Measurements from ENCODE around the gene CTTN.
A peak's percentile ranks its signal among the peaks of the same experiment; 100 is the strongest.
"Not testable (repeated sequence)": the region's sequence is repeated elsewhere in the genome, so short reads cannot be mapped to it uniquely, and the experiment has no call there.

CTTN gene

DNA sequence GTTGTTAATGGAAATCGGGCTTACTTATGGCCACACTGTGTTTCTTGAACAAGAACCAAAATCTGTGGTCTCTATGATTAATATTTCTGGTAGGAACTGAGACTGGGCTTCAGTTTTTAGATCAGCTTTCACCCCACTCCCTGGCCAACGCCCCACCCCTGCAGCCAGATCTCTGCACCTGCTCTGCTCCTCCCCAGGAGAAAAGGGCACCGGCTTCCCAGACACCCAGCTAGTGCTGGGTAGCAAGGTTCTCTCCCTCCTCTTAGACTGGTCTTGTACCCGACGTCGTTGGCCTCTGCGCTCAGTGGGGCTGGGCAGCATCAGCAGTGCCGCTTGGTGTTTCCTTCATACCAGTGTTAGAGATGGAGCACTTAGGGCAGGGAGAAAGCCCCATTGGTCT lies 17.0 kb upstream of the CTTN start:
- no peak for DNase-seq (ENCODE audit: low spot score)

DNA sequence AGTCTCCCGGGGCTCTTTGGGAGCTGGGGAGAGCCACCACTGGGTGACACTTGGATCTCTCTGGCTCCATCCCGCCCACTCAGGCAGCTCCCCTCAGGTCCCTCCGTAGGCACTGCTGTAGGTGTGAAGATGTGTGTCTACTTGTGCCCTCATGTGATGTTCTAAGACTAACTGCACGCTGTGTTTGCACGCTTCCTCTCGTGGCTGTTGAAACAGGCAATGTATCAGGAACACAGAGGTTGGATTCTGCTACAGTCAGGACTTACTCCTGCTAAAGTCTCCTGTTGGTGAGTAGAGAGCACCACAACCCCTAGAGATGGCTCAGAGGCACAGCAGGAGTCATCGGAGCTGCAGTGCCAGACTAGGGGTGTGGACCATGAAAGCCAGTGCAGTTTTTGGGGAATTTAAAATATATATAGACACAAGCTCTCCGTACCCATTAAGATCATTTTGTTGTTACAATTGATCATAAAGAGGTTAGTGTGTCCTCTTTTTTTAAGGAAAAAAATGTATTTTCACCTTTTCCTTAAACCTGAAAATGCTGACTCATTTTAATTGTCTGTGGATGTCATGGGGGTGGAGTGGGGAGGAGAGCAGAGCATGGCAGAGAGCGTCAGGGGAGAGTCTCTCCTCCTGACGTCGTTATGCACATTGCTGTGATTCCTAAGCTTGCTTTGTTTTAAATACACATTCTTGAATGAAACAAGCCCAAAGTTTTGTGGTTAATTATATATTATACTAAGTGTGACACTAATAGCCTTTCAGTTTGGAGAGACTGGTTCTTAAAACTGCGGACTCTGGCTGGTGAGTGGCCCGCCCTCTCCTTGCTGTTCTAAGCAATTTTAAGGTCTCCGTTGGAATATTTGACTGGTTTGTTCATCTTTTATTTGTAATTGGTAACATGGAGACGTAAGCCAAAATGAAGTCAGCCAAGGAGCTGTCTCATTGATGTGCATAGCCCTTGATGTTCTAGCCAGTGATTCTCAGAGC lies 16.2 kb upstream of the CTTN start:
- no peak for DNase-seq (ENCODE audit: low spot score)

DNA sequence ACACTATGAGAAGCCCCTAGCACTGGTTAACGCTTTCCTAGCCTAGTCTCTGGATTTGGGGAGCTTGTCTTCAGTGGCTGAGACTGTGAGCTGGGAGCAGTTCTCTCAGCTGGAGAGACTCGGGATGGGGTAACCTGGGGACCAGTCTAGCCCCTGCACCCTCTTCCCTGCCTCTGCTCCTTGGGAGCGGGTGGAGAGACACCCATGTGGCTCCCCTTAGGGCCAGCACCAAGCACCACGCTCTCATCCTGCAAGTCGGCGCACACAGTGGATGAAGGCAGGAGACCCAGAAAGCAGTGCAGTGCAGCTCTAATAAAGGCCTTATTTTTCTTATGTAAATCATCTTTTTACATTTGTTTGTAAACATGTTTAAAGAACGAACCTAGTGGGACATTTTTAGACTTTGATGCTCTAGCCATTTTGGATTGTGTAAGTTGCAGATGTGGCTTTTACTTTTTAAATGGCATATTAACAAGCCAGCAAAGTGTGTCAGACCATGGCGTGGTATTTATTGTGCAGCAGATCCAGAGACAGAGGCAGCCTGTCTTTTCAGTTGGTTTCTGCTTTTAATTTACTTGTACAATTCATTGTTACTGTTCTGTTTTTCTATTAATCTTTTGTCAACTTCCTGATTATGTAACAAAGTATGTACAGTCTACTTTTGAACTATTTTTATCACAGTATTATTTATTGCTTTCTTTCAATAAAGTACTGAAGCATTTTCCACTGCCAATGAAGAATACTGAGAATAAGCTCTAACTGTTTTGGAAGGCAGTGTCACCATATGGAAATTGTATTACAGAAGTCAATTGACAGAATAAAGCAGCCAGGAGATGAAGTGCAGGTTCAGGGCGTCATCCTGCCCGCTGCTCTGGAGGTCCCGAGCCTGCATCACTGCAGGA lies 14.4 kb upstream of the CTTN start:
- no peak for DNase-seq (ENCODE audit: low spot score)

DNA sequence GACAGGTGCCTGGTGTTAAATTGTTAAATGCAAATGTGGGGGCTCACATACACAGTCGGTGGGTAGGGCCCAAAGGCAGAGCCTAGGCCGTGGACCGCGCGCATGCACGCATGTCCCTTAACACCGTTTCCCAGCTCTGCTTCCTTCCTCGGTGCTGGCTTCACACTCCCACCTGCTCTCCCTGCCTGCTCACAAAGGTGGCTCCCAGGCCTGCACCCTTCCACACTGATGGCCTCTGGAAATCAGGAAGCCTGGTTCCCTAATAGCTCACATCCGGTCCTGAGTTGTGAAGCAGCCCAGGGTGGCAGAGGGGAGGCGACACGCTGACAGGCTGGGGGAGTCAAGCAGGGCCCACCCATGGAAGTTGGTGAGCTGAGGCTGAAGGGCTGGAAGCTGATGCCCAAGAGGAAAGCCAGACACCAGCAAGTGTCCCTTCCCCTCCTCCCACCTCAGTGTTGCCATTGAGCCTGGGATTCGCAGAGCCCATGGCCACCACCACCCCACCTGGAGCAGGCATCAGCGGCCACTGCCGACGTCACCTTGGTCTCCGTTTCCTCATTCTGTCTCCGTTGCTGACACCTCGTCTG lies 13.7 kb upstream of the CTTN start:
- no peak for DNase-seq (ENCODE audit: low spot score)

DNA sequence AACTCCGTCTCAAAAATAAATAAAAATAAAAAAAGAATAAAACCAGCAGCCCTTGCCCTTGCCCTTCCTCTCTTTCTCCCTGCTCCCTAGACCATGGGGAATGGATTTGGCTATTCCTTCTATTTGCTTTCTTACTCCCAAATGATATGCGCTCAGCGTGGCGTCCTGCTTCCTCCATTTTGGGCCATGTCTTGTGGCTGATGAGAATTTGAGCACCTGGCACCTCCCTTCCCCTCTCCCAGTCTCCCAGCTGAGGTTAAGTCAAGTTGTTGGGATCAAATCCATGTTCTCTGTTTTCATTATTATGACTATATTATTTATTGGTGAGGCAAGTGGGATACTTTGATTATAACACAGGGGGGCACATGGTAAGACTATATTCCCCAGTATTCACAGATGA lies 10.8 kb upstream of the CTTN start:
- DNase-seq (ENCODE audit: low spot score), result no peak

DNA sequence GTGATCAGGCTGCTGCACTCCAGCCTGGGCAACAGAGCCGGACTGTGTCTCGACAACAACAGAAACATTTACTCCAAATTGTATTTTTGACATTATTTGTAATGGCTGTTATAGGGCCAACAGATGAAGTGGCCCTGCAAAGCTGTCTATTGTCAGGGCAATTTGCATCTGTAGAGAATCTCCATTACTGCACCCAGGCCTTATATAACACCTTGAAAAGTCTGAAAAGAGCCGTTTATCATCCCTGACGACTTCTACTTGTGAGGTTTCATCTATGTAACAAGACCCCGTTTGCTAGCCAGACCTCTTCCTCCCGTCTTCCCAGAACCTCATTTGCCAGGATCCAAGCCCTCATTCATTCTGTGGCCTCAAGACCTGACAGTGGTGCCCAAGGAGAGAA lies 9.1 kb upstream of the CTTN start:
- no peak for DNase-seq (ENCODE audit: low spot score)

DNA sequence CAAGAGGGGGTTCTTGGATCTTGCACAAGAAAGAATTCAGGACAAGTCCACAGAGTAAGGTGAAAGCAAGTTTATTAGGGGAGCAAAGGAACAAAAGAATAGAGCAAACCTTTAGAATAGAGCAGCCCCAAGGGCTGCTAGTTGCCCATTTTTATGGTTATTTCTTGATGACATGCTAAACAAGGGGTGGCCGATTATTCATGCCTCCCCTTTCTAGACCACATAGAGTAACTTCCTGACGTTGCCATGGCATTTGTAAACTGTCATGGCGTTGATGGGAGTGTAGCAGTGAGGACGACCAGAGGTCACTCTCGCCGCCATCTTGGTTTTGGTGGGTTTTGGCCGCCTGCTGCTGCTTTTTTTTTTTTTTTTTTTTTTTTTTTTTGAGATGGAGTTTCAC lies 7.4 kb upstream of the CTTN start:
- DNase-seq (ENCODE audit: low spot score), result not testable (repeated sequence)

DNA sequence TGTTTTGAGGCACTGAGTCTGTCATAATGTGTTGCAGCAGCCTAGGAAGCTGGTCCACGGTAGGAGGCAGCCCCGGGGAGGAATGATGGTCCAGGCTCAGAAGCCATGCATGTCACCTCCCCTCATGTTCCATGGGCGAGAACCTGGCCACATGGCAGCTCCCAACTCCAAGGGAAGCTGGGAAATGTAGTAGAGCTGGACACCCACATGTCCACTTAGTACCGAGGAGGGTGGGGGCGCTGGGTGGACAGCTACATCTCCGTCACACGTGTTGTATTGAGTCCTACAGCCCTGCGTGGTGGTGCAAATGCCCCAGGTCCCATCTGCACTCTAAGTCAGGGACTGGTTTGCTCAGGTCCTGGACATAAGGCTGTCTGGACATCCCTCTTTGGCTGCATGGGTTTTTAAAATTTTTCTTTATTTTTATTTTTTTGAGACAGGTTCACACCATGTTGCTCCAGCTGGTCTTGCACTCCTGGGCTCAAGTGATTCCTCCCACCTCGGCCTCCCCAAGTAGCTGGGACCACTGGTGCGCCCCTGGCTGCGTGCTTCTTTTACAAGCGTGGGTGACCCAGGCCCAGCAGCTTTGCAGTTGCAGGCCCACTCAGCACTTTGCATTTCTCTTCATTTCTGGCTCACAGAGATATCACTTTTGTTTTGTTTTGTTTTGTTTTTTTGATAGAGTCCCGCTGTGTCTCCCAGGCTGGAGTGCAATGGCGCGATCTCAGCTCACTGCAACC lies 3.9 kb upstream of the CTTN start:
- no peak for DNase-seq (ENCODE audit: low spot score)

DNA sequence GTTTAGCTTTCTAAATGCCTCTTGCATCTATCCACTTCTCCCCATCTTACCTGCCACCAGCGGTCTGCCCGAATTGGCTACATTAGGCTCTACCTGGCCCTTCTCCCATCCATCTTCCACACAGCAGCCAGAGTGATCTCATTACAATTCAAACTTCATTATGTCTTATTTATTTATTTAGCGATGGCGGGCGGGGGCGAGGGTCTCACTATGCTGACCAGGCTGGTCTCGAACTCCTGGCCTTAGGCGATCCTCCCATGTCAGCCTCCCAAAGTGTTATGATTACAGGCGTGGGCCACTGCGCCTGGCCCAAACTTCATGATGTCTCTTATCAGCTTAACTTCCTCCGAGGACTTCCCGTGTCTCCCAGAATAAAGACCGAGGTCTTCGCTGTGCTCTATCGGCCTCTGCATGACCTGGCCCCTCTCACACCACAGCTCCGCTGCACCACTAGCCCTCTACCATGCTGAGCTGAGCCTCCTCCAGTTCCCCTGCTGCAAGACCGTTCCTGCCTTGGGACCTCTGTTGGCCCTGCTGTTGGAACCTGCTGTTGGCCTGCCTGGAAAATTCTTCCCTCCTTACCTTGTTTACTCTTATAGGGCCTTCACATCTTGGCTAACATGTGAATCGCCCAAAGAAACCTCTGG lies 870 bp upstream of the CTTN start:
- peak; percentile 9 for DNase-seq (ENCODE audit: low spot score)

DNA sequence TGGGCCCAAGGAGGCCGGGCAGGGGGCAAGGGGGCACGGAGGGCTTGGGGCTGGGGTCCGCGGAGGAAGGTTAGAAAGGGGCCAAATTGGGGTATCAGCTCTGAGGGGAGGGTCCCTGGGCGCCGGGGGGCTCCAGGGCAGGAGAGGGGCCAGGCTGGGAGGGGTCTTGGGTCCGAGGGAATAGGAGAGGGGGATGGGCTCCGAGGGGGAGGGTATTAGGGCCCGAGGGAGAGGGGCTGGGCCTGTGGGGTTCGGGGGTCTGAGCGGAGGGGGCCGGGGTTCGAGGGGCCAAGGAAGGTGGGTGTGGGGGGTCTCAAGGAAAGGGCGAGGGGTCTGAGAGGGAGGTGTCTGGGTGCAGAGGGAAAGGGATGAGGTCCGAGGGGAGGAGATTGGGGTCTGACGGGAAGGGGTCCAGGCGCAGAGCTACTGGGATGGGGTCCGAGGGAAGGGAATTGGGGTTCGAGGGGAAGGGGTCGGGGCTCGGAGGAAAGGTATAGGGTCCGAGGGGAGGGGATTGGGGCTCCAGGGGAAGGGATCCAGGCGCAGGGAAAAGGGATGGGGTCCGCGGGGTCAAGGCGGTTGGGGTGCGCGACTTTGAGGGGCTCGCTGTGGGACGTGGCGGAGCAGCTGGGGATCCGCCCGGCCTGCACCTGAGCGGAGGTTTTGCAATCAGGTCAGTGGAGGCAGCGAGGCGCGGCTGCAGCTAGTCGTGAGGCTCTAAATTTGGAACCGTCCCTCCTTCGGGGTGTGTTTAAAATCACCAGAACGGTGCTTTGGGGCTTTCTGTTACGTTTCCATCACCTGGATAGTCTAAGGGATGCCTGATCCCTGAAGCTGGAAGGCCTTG lies 728 bp downstream of the CTTN start:
- DNase-seq (ENCODE audit: low spot score), result no peak

DNA sequence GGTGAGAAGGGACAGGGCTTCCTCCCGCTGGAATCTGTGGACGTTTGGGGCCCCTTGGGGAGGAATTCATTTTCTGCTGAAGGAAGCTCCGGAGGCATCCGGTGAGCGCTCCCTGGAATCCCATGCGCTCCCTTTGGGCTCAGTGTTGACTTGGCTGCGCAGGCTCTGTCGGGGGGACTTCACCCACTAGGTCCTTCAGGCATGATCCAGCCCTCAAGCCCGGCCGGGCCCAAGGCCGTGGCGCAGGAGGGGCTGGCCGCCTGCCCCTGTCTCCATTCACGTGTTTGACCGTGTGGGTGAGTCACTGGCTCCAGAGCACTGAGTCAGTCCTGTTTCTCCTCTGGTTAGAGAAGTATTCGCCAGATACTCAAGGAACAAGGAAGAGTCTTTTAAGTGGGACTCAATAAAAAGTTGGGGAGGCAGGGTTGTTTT lies 1.4 kb downstream of the CTTN start:
- peak; percentile 23 for DNase-seq (ENCODE audit: low spot score)

DNA sequence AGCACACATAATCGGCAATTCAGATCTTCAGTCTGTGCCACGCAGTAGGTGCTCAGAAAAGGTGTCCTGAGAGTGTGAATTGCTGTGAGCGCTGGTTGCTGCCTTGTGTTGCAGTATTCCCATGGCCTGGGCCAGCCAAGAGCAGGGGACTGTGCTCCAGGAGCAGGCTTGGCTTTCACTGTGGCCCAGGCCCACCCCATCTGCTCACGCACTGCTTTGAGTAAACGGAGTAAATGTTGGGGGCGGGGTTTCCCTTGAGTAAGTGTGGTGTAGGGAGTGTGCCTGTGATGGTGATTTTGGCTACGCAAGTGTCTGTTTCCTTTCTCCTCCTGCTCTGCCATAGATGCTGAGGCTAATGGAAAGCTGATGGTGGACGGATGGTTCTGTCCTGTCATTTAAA lies 2.3 kb downstream of the CTTN start:
- no peak for DNase-seq (ENCODE audit: low spot score)

DNA sequence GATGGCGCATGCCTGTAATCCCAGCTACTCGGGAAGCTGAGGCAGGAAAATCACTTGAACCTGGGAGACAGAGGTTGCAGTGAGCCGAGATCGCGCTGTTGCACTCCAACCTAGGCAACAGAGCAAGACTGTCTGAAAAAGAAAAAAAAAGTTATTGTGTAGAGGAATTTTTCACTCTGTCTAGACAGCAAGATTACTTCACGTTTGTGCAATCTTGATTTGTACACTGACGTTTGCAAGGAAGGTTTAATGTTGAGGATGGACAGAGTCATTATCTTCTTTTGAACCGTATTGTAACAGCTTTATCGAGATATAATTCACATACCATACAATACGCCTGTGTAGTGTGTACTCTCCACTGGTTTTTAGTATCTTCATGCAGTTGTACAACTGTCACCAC lies 3.7 kb downstream of the CTTN start:
- no peak for DNase-seq (ENCODE audit: low spot score)

DNA sequence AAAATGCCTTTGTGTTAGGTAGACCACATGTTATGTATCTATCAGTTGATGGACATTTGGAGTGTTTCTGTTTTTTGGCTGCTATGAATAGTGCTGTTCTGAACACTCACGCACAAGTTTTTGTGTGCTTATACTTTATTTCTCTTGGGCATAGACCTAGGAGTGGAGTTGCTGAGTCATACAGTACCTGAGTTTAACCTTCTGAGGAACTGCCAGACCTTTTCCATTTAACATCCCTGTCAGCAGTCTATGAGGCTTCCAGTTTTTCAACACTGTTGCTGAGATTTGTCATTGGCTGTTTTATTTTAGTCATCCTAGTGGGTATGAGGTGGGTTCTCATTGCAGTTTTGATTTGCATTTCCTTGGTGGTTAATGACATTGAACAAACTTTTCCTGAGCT lies 4.4 kb downstream of the CTTN start:
- DNase-seq (ENCODE audit: low spot score), result no peak

DNA sequence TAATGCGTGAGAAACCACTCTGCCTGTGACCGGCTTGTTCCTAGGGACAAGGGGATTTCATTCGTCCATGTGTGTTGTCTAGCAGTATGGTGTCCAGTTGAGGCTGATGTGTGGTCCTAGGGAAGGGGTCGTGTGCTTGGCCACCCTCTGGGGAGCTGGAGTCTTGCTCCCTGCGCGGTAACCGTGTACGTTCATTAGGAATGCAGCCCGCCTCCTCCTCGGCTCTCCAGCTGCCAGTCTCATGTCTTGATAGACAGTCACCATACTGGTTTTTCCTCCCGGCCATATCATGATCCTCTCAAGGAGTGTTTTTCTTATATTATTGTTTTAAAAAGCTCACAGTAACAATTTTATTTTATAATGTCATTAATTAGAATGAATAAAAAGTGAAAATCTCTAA lies 5.9 kb downstream of the CTTN start:
- no peak for DNase-seq (ENCODE audit: low spot score)

DNA sequence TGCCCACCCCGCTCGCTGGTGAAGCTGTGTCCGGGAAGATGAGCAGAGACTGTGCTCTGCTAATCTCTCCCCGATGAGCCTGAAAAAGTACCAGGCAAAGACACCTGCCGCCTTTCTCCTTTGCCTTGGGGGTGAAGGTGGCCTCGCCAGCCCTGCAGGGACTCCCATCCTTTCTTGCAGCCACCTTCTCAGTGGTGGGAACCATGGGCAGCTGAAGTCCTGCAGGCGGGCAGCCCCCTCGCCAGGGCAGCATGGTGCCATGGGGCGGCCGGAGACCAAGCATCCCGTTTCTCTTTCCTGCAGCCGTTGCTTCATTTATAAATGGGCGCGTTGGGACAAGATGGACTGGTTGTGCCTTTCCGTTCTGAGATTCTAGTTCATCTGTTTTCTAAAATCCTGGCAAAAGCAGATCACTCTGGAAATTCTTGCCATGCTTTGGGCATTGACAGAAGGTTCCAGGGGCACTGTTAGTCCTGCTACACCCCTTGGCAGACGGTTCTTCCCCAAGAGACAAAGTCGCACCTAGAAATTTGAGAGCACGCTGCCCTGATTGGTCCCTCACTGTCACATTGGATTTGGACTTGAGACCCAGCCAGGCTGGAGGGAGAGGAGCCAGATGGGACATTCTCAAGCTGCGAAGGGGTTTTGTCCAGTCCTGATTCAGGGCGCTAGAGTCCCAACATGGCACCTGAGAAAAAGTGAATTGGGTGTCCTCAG lies 7.5 kb downstream of the CTTN start:
- DNase-seq (ENCODE audit: low spot score), result no peak

DNA sequence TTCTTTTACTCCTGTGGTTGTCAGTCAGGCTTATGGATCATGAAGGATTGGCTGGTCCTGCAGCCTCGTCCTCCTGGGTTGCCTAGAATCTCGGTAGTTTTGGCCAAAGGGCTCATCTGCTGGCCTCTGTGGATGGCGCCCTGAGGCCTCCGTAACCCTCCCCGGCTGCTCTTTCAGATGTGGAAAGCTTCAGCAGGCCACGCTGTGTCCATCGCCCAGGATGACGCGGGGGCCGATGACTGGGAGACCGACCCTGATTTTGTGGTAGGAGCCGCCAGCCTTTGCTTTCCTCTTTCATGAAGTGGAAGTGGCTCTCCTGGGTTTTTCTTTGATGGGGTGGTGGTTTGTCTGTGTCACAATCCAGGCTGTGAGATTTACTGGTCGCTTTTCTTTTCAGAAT lies 8.8 kb downstream of the CTTN start:
- DNase-seq (ENCODE audit: low spot score), result no peak

DNA sequence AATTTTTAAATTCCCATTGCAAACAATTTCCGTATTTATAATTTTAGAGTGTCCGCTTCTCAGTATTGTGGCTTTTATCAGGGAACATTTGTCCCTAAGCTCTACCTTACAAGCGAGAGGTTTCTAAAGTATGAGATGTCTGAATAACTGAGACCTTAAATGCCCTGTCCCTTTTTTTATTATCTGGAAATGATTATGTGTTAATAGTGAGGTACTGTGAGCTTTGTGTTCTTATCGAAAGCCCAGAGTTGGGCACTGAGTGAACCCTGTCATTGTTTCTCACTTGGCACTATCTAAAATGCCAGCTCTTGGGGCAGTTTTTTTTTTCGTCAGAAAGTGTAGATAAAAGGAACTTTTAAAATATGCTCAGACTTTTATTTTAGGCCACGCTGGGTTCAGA lies 9.5 kb downstream of the CTTN start:
- no peak for DNase-seq (ENCODE audit: low spot score)

DNA sequence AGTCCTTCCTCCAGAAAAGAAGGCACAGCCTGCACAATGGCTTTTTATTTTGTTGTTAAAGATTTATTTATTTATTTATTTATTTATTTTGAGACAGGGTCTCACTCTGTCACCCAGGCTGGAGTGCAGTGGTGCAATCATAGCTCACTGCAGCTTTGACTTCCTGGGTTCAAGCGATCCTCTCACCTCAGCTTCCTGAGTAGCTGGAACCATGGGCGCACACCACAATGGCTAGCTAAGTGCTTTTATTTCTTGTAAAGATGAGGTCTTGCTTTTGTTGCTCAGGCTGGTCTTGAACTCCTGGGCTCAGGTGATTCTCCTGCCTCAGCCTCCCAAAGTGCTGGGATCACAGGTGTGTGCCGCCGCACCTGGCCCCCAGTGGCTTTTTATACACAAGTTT lies 10.0 kb downstream of the CTTN start:
- not testable (repeated sequence) for DNase-seq (ENCODE audit: low spot score)

DNA sequence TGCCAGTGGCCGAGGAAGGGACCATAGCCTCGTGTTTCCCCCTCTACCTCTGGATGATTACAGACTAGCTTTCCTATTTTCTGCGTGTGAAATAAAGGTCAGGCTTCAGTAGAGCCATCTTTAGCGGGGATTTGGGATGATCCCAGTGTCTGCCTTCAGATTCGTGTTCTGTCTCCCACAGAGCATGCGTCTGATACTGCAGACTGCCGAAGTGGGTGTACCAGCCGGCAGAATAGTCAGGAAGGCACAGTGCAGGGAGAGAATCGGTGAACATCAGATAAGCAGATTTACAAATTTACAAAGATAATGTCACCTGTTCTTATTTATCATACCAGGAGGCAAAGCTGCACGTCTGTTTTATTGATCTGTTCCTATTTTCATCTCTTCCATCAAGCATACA lies 11.1 kb downstream of the CTTN start:
- DNase-seq (ENCODE audit: low spot score), result no peak

Data from hematopoietic multipotent progenitor cell treated with erythropoietin and hydrocortisone succinate and interleukin-3 and kit ligand, for 15 days (in vitro differentiated cells).